ENCODE measurements around the gene PTPN23. TPM values are rescaled to one million over a fixed set of nuclear protein-coding genes. Genes with fewer than 3 reads are reported as not detected.

PTPN23 gene
- total and polyA plus RNA-seq, 2 of the 13 experiments (the other 11 are each of a cell fraction or from before 2014, with no cell fraction given), result 2.3 to 3.7 TPM

DNA sequence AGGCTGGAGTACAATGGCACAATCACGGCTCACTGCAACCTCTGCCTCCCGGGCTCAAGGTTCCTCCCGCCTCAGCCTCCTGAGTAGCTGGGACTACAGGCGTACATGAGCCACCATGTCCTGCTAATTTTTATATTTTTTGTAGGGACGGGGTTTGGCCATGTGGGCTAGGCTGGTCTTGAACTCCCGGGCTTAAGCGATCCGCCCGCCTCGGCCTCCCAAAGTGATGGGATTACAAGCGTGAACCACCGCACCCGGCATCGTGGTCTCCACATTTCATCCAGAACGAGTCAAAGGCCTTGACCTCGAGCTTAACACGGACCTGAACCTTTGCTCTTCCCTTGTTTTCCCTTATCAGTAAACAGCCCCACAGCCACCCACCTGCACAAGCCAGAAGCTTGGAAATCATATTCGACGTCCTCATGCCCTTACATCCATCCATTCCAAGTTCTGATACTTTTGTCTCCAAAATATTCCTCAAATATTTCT, 1.4 kb upstream of the PTPN23 start (continued):
- TF ChIP-seq, protein P1, sequence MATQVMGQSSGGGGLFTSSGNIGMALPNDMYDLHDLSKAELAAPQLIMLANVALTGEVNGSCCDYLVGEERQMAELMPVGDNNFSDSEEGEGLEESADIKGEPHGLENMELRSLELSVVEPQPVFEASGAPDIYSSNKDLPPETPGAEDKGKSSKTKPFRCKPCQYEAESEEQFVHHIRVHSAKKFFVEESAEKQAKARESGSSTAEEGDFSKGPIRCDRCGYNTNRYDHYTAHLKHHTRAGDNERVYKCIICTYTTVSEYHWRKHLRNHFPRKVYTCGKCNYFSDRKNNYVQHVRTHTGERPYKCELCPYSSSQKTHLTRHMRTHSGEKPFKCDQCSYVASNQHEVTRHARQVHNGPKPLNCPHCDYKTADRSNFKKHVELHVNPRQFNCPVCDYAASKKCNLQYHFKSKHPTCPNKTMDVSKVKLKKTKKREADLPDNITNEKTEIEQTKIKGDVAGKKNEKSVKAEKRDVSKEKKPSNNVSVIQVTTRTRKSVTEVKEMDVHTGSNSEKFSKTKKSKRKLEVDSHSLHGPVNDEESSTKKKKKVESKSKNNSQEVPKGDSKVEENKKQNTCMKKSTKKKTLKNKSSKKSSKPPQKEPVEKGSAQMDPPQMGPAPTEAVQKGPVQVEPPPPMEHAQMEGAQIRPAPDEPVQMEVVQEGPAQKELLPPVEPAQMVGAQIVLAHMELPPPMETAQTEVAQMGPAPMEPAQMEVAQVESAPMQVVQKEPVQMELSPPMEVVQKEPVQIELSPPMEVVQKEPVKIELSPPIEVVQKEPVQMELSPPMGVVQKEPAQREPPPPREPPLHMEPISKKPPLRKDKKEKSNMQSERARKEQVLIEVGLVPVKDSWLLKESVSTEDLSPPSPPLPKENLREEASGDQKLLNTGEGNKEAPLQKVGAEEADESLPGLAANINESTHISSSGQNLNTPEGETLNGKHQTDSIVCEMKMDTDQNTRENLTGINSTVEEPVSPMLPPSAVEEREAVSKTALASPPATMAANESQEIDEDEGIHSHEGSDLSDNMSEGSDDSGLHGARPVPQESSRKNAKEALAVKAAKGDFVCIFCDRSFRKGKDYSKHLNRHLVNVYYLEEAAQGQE (IDR thresholded peaks at IDR 0.05; ENCODE audit: borderline replicate concordance in 1 of 2, low read depth in 1 of 2, low read length in 2 of 2), result no peak
- TF ChIP-seq ZNF737 (CRISPR knock-in tag; IDR thresholded peaks at IDR 0.05; ENCODE audit: borderline replicate concordance), result peak; percentile 79; the same call in 1 of the 2 replicates
- TF ChIP-seq KLF15 (CRISPR knock-in tag; IDR thresholded peaks at IDR 0.05; ENCODE audit: borderline replicate concordance), result peak; percentile 74; the same call in 1 of the 2 replicates
- TF ChIP-seq, protein P2, sequence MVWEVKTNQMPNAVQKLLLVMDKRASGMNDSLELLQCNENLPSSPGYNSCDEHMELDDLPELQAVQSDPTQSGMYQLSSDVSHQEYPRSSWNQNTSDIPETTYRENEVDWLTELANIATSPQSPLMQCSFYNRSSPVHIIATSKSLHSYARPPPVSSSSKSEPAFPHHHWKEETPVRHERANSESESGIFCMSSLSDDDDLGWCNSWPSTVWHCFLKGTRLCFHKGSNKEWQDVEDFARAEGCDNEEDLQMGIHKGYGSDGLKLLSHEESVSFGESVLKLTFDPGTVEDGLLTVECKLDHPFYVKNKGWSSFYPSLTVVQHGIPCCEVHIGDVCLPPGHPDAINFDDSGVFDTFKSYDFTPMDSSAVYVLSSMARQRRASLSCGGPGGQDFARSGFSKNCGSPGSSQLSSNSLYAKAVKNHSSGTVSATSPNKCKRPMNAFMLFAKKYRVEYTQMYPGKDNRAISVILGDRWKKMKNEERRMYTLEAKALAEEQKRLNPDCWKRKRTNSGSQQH (CRISPR knock-in tag; IDR thresholded peaks at IDR 0.05; ENCODE audit: low read depth), result 0 out of 2 replicates have a peak, but pooled peaks have one; percentile 66
- TF ChIP-seq, protein P3, sequence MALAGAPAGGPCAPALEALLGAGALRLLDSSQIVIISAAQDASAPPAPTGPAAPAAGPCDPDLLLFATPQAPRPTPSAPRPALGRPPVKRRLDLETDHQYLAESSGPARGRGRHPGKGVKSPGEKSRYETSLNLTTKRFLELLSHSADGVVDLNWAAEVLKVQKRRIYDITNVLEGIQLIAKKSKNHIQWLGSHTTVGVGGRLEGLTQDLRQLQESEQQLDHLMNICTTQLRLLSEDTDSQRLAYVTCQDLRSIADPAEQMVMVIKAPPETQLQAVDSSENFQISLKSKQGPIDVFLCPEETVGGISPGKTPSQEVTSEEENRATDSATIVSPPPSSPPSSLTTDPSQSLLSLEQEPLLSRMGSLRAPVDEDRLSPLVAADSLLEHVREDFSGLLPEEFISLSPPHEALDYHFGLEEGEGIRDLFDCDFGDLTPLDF (CRISPR knock-in tag; IDR thresholded peaks at IDR 0.05), result no peak
- TF ChIP-seq, protein P4, sequence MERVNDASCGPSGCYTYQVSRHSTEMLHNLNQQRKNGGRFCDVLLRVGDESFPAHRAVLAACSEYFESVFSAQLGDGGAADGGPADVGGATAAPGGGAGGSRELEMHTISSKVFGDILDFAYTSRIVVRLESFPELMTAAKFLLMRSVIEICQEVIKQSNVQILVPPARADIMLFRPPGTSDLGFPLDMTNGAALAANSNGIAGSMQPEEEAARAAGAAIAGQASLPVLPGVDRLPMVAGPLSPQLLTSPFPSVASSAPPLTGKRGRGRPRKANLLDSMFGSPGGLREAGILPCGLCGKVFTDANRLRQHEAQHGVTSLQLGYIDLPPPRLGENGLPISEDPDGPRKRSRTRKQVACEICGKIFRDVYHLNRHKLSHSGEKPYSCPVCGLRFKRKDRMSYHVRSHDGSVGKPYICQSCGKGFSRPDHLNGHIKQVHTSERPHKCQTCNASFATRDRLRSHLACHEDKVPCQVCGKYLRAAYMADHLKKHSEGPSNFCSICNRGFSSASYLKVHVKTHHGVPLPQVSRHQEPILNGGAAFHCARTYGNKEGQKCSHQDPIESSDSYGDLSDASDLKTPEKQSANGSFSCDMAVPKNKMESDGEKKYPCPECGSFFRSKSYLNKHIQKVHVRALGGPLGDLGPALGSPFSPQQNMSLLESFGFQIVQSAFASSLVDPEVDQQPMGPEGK (CRISPR knock-in tag; IDR thresholded peaks at IDR 0.05), result peak; percentile 87
- no peak for TF ChIP-seq ZNF75D (CRISPR knock-in tag; IDR thresholded peaks at IDR 0.05; ENCODE audit: borderline replicate concordance)
- TF ChIP-seq CAMTA2 (CRISPR knock-in tag; IDR thresholded peaks at IDR 0.05; ENCODE audit: borderline replicate concordance), result no peak
- no peak for TF ChIP-seq ATF7 (IDR thresholded peaks at IDR 0.05)
- TF ChIP-seq ATF7 (CRISPR knock-in tag; IDR thresholded peaks at IDR 0.05), result 0 out of 2 replicates have a peak, but pooled peaks have one; percentile 72
- no peak for TF ChIP-seq PCBP2 (optimal IDR thresholded peaks at IDR 0.05; ENCODE audit: low read depth, low read length, poor library complexity, severe bottlenecking)
- TF ChIP-seq SOX5 (CRISPR knock-in tag; IDR thresholded peaks at IDR 0.05; ENCODE audit: borderline replicate concordance), result peak; percentile 87
- TF ChIP-seq REL (CRISPR knock-in tag; conservative IDR thresholded peaks at IDR 0.05), result 0 out of 2 replicates have a peak, but pooled peaks have one; percentile 51
- TF ChIP-seq ZNF510 (CRISPR knock-in tag; IDR thresholded peaks at IDR 0.05; ENCODE audit: low read depth), result 0 out of 2 replicates have a peak, but pooled peaks have one; percentile 59
- TF ChIP-seq ZMYM4 (CRISPR knock-in tag; IDR thresholded peaks at IDR 0.05), result peak; percentile 74
- TF ChIP-seq, protein P5, sequence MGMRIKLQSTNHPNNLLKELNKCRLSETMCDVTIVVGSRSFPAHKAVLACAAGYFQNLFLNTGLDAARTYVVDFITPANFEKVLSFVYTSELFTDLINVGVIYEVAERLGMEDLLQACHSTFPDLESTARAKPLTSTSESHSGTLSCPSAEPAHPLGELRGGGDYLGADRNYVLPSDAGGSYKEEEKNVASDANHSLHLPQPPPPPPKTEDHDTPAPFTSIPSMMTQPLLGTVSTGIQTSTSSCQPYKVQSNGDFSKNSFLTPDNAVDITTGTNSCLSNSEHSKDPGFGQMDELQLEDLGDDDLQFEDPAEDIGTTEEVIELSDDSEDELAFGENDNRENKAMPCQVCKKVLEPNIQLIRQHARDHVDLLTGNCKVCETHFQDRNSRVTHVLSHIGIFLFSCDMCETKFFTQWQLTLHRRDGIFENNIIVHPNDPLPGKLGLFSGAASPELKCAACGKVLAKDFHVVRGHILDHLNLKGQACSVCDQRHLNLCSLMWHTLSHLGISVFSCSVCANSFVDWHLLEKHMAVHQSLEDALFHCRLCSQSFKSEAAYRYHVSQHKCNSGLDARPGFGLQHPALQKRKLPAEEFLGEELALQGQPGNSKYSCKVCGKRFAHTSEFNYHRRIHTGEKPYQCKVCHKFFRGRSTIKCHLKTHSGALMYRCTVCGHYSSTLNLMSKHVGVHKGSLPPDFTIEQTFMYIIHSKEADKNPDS (CRISPR knock-in tag; IDR thresholded peaks at IDR 0.05), result no peak

Data from HepG2 (cell line).